ENCODE data around the gene MRPL43. TPM values are rescaled to one million over a fixed set of nuclear protein-coding genes. Genes with fewer than 3 reads are reported as not detected.

Gene MRPL43
- total RNA-seq, 2 donors from 2014 or later: 68.9 to 72.8 TPM

GRCh38 chr10:101016814-101017213 lies 29.5 kb upstream of the MRPL43 start:
- no peak for DNase-seq
- no peaks in the 10 kb centered on the region for H3K4me1 ChIP-seq (ENCODE audit: control insufficient read depth, insufficient read depth, low read length)
- H3K4me3 ChIP-seq (ENCODE audit: low read length): no peak overlapping the region
- Mint-ChIP-seq H3K4me3 (no peak overlapping the region), H3K9me3 (no peaks in the 10 kb centered on the region), H3K4me1 (peaks cover 15% of the 10 kb centered on the region), H3K36me3 (ENCODE audit: low read depth) (no peaks in the 10 kb centered on the region), H3K27ac (no peak overlapping the region), H3K27me3 (ENCODE audit: insufficient read depth) (peaks cover 72% of the 10 kb centered on the region)
- H3K27me3 ChIP-seq (ENCODE audit: control insufficient read depth, insufficient read depth, low read length, poor library complexity, severe bottlenecking): peaks cover 62% of the 10 kb centered on the region
- no peak overlapping the region for H3K9ac ChIP-seq (ENCODE audit: extremely low read depth, low read length, poor library complexity, severe bottlenecking)
- H3K36me3 ChIP-seq (ENCODE audit: control insufficient read depth, insufficient read depth, low read length): no peaks in the 10 kb centered on the region
- WGBS, 2 experiments (ENCODE audit: insufficient coverage in 1 of 2, insufficient read length in 1 of 2): 69 to 85% methylated on average over 2 to 5 of the region's 5 CpGs
- no peaks in the 10 kb centered on the region for H3K9me3 ChIP-seq (ENCODE audit: control insufficient read depth, low read length)
- no peak overlapping the region for H3K27ac ChIP-seq (ENCODE audit: low read depth, low read length)
- TF ChIP-seq CTCF (conservative IDR thresholded peaks at IDR 0.05): no peak

- WGBS, 2 experiments (ENCODE audit: insufficient coverage in 1 of 2, insufficient read length in 1 of 2): 86 to 93% methylated on average over 5 to 8 of the region's 8 CpGs
- peaks cover 16% of the 10 kb centered on the region for H3K4me1 Mint-ChIP-seq
- Histone ChIP-seq H3K27ac (ENCODE audit: low read depth, low read length) (no peak overlapping the region), H3K4me3 (ENCODE audit: low read length) (no peak overlapping the region), H3K4me1 (ENCODE audit: control insufficient read depth, insufficient read depth, low read length) (no peaks in the 10 kb centered on the region), H3K36me3 (ENCODE audit: control insufficient read depth, insufficient read depth, low read length) (no peaks in the 10 kb centered on the region), H3K9me3 (ENCODE audit: control insufficient read depth, low read length) (no peaks in the 10 kb centered on the region), H3K9ac (ENCODE audit: extremely low read depth, low read length, poor library complexity, severe bottlenecking) (no peak overlapping the region), H3K27me3 (ENCODE audit: control insufficient read depth, insufficient read depth, low read length, poor library complexity, severe bottlenecking) (peaks cover 51% of the 10 kb centered on the region)
- H3K4me3 Mint-ChIP-seq: no peak overlapping the region
- H3K36me3 Mint-ChIP-seq (ENCODE audit: low read depth): no peaks in the 10 kb centered on the region
- DNase-seq: no peak
- H3K9me3 Mint-ChIP-seq: no peaks in the 10 kb centered on the region
- H3K27ac Mint-ChIP-seq: no peak overlapping the region
- peaks cover 61% of the 10 kb centered on the region for H3K27me3 Mint-ChIP-seq (ENCODE audit: insufficient read depth)
- no peak for TF ChIP-seq CTCF (conservative IDR thresholded peaks at IDR 0.05)
Measured at GRCh38 chr10:101015582-101015973, 28.3 kb upstream of the MRPL43 start.

GRCh38 chr10:101014966-101015581 lies 27.8 kb upstream of the MRPL43 start:
- no peak overlapping the region for H3K27ac ChIP-seq (ENCODE audit: low read depth, low read length)
- Mint-ChIP-seq H3K4me3 (no peak overlapping the region), H3K27me3 (ENCODE audit: insufficient read depth) (peaks cover 56% of the 10 kb centered on the region), H3K9me3 (no peaks in the 10 kb centered on the region), H3K4me1 (peaks cover 16% of the 10 kb centered on the region), H3K27ac (no peak overlapping the region), H3K36me3 (ENCODE audit: low read depth) (no peaks in the 10 kb centered on the region)
- no peaks in the 10 kb centered on the region for H3K9me3 ChIP-seq (ENCODE audit: control insufficient read depth, low read length)
- H3K36me3 ChIP-seq (ENCODE audit: control insufficient read depth, insufficient read depth, low read length): no peaks in the 10 kb centered on the region
- TF ChIP-seq CTCF (conservative IDR thresholded peaks at IDR 0.05): no peak
- DNase-seq: no peak
- no peaks in the 10 kb centered on the region for H3K4me1 ChIP-seq (ENCODE audit: control insufficient read depth, insufficient read depth, low read length)
- H3K4me3 ChIP-seq (ENCODE audit: low read length): no peak overlapping the region
- H3K9ac ChIP-seq (ENCODE audit: extremely low read depth, low read length, poor library complexity, severe bottlenecking): no peak overlapping the region
- H3K27me3 ChIP-seq (ENCODE audit: control insufficient read depth, insufficient read depth, low read length, poor library complexity, severe bottlenecking): peaks cover 46% of the 10 kb centered on the region
- 65% methylated on average over 6 of the region's 7 CpGs; no CpG with 5 or more reads in 1 of the 2 experiments for WGBS, 2 experiments (ENCODE audit: insufficient coverage in 1 of 2, insufficient read length in 1 of 2)

Data from endodermal cell (in vitro differentiated cells).